GM19023 (cell line): Measurements from ENCODE around the gene DNAJC11.
"Not testable (repeated sequence)": the region's sequence is repeated elsewhere in the genome, so short reads cannot be mapped to it uniquely, and the experiment has no call there.

Experiments
- ATAC-seq: cut with Tn5 transposase; IDR thresholded peaks from one replicate; pipeline ENCODE4 v1.9.1; 2021; ENCODE audit warnings: mild to moderate bottlenecking, moderate library complexity; ENCODE audit not compliant: unreplicated experiment

DNAJC11 gene

GRCh38 chr1:6701437-6702153, at the start of gene DNAJC11:
TSS of gene DNAJC11 (minus strand) at chr1:6701816. CDS start at chr1:6701800, 16 bp downstream.
- ATAC-seq, result peak; percentile 89

GRCh38 chr1:6750490-6750889, 48.9 kb upstream of the DNAJC11 start:
- ATAC-seq, result no peak

- no peak for ATAC-seq
Measured at GRCh38 chr1:6747674-6748073, 46.1 kb upstream of the DNAJC11 start.

- ATAC-seq, result no peak
Measured at GRCh38 chr1:6745073-6745472, 43.5 kb upstream of the DNAJC11 start.

GRCh38 chr1:6743189-6744101, 41.8 kb upstream of the DNAJC11 start:
- no peak for ATAC-seq

GRCh38 chr1:6742676-6743188, 41.1 kb upstream of the DNAJC11 start:
- ATAC-seq, result not testable (repeated sequence)

GRCh38 chr1:6738987-6739676, 37.5 kb upstream of the DNAJC11 start:
- no peak for ATAC-seq

- no peak for ATAC-seq
Measured at GRCh38 chr1:6732942-6733341, 31.3 kb upstream of the DNAJC11 start.

GRCh38 chr1:6731905-6732304, 30.3 kb upstream of the DNAJC11 start:
- ATAC-seq, result no peak

GRCh38 chr1:6730880-6731279, 29.3 kb upstream of the DNAJC11 start:
- no peak for ATAC-seq

- no peak for ATAC-seq
Measured at GRCh38 chr1:6730473-6730872, 28.9 kb upstream of the DNAJC11 start.

GRCh38 chr1:6727535-6727934, 25.9 kb upstream of the DNAJC11 start:
- no peak for ATAC-seq

GRCh38 chr1:6726253-6726652, 24.6 kb upstream of the DNAJC11 start:
- ATAC-seq, result no peak

GRCh38 chr1:6724517-6725141, 23.0 kb upstream of the DNAJC11 start:
- ATAC-seq, result no peak

- no peak for ATAC-seq
Measured at GRCh38 chr1:6723621-6724428, 22.2 kb upstream of the DNAJC11 start.

- ATAC-seq, result no peak
Measured at GRCh38 chr1:6711174-6711573, 9.6 kb upstream of the DNAJC11 start.

- ATAC-seq, result no peak
Measured at GRCh38 chr1:6704746-6705145, 3.1 kb upstream of the DNAJC11 start.

- no peak for ATAC-seq
Measured at GRCh38 chr1:6703016-6703415, 1.4 kb upstream of the DNAJC11 start.

- no peak for ATAC-seq
Measured at GRCh38 chr1:6700853-6701436, 671 bp downstream of the DNAJC11 start.

- not testable (repeated sequence) for ATAC-seq
Measured at GRCh38 chr1:6699915-6700314, 1.7 kb downstream of the DNAJC11 start.
